ENCODE data around the gene SPRR2E. TPM values are rescaled to one million over a fixed set of nuclear protein-coding genes. Genes with fewer than 3 reads are reported as not detected.
"Not testable (repeated sequence)": the region's sequence is repeated elsewhere in the genome, so short reads cannot be mapped to it uniquely, and the experiment has no call there.

The SPRR2E gene
- total RNA-seq (2014; rRNA removed; shearing (Covaris generic)) = not detected in 2 replicates

DNA sequence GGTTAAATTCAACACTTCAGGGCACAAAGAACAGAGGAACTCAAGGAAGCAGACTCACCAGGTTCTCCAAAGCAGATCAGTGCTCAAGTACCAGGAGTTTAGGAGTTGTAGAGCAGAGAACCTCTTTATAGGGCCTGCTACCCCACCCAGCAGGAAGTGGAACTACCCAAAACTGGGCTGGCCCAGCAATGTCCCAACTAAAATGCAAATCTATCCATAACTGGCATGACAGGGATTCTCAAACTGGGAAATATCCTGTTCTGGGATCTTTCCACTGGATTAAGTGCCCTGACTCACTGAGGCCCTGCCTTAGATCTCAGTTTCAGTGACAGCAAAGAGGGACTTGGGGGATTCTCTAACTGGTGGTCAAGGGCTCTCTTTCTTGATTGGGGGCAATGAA, at the start of gene SPRR2E:
SPRR2E (minus strand) TSS at position 101 of the 400 bp plus-strand sequence. CDS start 775 bp downstream, outside the sequence.
- in situ Hi-C loops (cut with HindIII; ENCODE audit: low sequenced_read_pairs) = no loop called here
- no peak for DNase-seq (ENCODE audit: low spot score)

DNA sequence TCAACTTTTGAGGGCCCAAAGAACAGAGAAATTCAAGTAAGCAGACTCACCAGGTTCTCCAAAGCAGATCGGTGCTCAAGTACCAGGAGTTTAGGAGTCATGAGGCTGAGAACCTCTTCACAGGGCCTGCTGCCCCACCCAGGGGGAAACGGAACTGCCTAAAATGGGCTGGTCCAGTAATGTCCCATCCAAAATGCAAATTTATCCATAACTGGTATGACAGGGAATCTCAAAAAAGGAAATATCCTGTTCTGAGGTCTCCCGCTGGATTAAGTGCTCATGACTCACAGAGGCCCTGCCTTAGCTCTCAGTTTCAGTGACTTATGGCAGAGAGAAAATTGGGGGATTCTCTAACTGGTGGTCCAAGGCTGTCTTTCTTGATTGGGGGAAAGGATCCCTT, 47.1 kb upstream of the SPRR2E start:
- in situ Hi-C loops (cut with HindIII; ENCODE audit: low sequenced_read_pairs) = no loop called here
- DNase-seq (ENCODE audit: low spot score) = no peak

DNA sequence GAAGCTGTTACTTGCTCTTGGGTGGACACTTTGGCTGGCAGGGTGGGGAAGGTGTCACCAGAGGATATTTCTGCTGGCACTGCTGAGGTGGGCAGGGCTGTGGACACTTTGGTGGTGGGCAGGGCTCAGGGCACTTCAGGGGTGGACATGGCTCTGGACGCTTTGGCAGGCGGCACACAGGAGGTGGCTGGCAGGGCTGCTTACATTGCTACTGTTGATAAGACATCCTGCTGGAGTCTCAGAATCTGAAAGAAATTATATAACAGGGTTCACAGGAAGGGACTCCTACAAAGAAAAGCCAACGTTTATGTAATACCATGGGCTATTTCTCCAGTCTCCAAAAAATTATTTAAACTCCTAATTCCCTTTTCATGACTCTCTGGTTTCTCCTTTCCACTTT, 46.2 kb upstream of the SPRR2E start:
- DNase-seq (ENCODE audit: low spot score) = no peak
- in situ Hi-C loops (cut with HindIII; ENCODE audit: low sequenced_read_pairs) = no loop called here

DNA sequence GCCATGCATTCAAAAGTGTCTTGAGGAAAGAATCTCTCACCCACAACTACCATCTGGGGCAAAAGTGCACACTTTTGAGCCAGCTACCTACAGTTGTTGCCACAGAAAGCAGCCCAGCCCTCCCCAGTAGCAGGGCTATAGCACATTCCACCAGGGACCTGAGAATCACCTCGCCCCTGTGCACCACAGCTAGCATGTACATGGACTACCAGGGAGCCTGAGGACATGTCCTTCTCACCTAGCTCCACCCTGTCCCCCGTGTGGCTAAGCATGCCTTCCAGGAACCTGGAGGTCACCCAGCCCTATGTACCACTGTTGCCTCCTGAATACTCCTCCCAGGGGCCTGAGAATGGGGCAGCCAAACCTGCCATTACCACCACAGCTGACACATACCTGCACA, 39.4 kb upstream of the SPRR2E start:
- in situ Hi-C loops (cut with HindIII; ENCODE audit: low sequenced_read_pairs) = no loop called here
- no peak for DNase-seq (ENCODE audit: low spot score)

DNA sequence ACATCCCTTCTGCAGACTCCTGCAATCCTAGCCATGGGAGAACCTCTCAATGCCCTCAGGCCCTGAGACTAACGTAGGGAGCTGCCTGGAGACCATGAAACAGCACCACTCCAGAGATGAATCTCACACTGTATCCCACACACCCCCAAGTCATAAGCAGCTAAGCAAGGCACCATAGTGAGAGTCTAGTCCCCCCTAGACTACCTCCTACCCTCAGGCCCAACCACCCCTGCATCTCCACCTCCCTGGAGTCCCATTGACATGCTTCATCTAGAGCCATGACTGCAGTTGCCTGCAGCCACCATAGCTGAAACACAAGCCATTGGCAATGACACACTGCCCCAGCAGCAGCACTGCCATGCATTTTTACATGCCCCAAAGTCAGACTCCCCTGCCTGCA, 38.9 kb upstream of the SPRR2E start:
- no peak for DNase-seq (ENCODE audit: low spot score)
- in situ Hi-C loops (cut with HindIII; ENCODE audit: low sequenced_read_pairs) = no loop called here

DNA sequence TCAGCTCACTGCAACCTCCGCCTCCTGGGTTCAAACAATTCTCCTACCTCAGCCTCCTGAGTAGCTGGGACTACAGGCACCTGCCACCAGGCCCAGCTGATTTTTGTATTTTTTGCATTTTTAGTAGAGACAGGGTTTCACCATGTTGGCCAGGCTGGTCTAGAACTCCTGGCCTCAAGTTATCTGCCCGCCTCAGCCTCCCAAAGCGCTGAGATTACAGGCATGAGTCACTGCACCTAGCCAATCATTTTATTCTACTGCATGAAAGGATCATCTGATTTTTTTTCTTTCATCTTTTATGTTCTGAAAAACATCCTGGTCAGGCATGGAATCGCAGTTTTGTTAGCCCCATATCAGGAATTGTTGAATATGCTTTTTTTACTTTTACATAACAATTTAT, 34.4 kb upstream of the SPRR2E start:
- DNase-seq (ENCODE audit: low spot score); in situ Hi-C loops (cut with HindIII; ENCODE audit: low sequenced_read_pairs): not testable (repeated sequence)

DNA sequence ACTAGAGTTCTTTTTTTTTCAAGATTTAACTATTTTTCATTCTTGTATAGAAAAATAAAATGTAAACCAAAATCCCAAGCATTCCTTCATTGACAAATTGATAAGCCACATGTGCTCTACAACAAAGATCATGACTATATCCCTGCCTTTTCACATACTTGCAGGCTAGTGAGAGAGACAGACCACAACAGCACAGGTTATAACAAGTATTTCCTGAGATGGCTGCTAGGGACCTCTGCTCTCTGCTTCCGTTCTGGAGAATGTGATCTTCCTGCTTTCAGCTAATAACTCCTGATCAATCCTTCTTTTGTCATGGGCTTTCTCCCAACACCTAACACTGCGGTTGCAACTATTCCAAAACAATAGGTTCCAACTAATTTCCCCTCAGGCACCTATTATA, 33.0 kb upstream of the SPRR2E start:
- in situ Hi-C loops (cut with HindIII; ENCODE audit: low sequenced_read_pairs) = no loop called here
- DNase-seq (ENCODE audit: low spot score) = no peak

DNA sequence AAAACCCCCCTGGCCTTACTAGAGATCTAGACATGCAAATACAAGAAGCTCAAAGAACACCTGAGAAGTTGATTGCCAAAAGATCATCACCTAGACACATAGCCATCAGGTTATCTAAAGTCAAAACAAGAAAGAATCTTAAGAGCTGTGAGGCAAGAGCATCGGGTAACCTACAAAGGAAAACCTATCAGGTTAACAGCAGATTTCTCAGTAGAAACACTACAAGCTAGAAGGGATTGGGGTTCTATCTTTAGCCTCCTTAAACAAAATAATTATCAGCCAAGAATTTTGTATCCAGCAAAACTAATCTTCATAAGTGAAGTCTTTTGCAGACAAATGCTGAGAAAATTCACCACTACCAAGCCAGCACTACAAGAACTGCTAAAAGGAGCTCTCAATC, 31.2 kb upstream of the SPRR2E start:
- in situ Hi-C loops (cut with HindIII; ENCODE audit: low sequenced_read_pairs) = no loop called here
- no peak for DNase-seq (ENCODE audit: low spot score)

DNA sequence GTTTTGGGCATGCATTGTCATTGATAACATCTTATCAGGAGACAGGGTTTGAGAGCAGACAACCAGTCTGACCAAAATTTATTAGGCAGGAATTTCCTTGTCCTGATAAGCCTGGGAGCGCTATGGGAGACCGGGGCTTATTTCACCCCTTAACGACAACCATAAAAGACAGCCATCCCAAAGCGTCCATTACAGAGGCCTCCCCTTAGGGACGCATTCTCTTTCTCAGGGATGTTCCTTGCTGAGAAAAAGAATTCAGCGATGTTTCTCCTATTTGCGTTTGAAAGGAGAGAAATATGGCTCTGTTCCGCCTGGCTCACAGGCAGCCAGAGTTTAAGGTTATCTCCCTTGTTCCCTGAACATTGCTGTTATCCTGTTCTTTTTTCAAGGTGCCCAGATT, 29.5 kb upstream of the SPRR2E start:
- in situ Hi-C loops (cut with HindIII; ENCODE audit: low sequenced_read_pairs); DNase-seq (ENCODE audit: low spot score): not testable (repeated sequence)

DNA sequence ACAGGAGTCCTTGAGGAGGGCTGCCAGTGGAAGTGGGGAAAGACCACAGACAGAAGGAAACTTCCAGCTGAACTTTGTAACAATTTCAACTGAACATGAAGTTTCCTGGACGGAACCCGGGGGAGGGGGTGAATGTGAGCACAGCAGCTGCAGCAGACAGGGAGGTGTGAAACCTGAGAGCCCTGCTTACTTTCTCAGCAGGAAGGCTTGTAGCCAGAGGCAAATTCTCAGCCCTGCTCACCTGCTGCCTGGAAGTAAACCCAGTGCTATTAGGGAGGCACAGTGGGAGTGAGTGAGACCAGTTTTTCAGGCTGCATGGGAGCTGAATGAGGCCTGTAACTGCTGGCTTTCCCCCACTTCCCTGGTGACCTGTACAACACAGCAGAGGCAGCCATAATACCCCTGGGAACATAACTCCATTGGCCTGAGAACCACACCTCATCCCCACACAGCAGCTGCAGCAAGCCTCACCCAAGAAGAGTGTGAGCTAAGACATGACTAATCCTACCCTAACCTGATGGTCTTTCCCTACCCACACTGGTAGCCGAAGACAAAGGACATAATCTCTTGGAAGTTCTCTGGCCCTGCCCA, 28.6 kb upstream of the SPRR2E start:
- in situ Hi-C loops (cut with HindIII; ENCODE audit: low sequenced_read_pairs) = no loop called here
- no peak for DNase-seq (ENCODE audit: low spot score)

DNA sequence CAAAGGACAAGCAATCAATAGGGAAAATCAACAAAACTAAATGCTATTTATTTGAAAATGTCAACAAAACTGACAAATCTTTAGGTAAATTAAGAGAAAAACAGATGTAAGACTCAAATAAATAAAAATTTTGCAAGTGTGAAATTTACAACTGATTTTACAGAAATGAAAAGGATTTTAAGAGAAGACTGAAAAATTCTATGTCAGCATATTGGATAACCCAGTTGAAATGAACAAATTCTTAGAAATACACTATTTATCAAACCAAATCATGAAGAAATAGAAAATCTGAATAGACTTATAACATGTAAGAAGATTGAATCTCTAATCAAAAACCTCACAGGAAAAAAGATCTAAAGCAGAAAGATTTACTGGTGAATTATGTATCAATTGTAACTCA, 26.6 kb upstream of the SPRR2E start:
- in situ Hi-C loops (cut with HindIII; ENCODE audit: low sequenced_read_pairs) = no loop called here

DNA sequence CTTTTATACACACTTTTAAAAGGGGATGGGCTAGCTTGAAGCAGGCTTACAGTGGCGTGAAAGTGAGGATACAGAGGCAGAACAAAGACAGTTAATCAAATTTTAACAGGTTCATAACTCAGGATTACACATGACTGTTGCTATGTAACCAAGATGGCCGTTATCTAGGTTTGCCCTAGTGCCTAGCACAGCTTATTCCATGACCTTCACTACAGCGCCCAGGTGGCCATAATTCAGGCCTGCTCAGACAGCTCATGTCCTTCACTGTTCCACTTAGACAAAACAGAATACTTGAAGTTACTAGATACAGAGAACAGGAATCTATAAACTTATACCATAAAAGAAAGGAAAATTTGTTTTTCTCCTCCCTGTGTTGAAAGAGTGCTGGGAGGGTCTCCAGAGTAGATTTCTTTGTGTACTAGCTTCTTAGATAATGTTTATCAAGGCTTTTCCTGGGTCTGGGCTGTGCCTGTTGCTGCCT, 25.2 kb upstream of the SPRR2E start:
- in situ Hi-C loops (cut with HindIII; ENCODE audit: low sequenced_read_pairs) = no loop called here
- DNase-seq (ENCODE audit: low spot score) = no peak

More for the DNA sequence above, 26.6 kb upstream of the SPRR2E start:
- DNase-seq (ENCODE audit: low spot score) = no peak

DNA sequence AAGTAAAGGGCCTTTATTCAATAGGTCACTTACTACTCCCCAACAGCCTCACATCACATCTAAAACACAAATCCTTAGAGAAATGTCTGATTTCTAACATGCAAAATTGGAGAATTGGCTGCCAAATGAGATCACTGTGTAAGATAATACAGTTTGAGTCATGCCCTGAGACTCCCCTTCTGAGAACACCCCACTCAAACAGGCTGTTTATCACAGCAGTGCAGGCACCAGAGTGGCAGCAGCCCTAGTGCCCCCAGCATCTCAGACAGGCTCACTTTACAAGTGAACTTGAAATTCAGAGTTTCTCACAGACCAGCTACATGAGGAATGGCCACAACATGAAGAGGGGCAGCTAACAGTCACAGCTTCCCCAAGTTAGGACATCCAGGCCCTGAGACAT, 20.9 kb upstream of the SPRR2E start:
- DNase-seq (ENCODE audit: low spot score); in situ Hi-C loops (cut with HindIII; ENCODE audit: low sequenced_read_pairs): not testable (repeated sequence)

DNA sequence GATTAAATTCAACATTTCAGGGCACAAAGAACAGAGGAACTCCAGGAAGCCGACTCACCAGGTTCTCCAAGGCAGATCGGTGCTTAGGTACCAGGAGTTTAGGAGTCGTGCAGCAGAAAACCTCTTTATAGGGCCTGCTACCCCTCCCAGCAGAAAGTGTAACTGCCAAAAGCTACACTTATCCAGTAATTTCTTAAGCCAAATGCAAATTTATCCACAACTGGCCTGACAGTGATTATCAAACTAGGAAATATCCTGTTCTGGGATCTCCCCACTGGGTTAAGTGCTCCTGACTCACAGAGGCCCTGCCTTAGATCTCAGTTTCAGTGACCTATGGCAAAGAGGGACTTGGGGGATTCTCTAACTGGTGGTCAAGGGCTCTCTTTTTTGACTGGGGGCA, 19.1 kb upstream of the SPRR2E start, which contains the start of gene SPRR2F:
SPRR2F (minus strand) TSS at position 101 of the 400 bp plus-strand sequence. CDS start 783 bp downstream, outside the sequence.
- in situ Hi-C loops (cut with HindIII; ENCODE audit: low sequenced_read_pairs) = no loop called here
- no peak for DNase-seq (ENCODE audit: low spot score)

DNA sequence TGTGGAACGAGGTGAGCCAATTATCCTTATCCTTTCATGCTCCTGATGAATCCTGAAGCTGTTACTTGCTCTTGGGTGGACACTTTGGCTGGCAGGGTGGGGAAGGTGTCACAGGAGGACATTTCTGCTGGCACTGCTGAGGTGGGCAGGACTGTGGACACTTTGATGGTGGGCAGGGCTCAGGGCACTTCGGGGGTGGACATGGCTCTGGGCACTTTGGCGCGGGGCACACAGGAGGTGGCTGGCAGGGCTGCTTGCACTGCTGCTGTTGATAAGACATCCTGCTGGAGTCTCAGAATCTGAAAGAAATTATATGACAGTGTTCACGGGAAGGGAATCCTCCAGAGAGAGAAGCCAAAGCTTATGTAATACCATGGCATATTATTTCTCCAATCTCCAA, 18.1 kb upstream of the SPRR2E start:
- in situ Hi-C loops (cut with HindIII; ENCODE audit: low sequenced_read_pairs); DNase-seq (ENCODE audit: low spot score): not testable (repeated sequence)

DNA sequence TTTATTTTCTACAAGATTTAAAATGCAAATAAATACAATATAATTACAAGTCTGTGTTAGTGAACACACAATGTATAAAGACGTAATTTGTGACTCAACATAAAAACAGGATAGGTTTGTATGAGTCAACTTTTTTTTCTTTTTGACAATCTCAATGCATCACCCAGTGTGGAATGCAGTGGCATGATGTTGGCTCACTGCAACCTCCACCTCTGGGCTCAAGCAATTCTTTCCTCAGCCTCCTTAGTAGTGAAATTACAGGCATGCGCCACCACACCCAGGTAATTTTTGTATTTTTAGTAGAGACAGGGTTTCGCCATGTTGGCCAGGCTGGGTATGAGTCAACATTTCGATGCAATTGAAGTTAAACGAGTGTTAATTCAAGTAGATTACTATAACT, 5.9 kb upstream of the SPRR2E start:
- in situ Hi-C loops (cut with HindIII; ENCODE audit: low sequenced_read_pairs) = no loop called here
- DNase-seq (ENCODE audit: low spot score) = no peak

DNA sequence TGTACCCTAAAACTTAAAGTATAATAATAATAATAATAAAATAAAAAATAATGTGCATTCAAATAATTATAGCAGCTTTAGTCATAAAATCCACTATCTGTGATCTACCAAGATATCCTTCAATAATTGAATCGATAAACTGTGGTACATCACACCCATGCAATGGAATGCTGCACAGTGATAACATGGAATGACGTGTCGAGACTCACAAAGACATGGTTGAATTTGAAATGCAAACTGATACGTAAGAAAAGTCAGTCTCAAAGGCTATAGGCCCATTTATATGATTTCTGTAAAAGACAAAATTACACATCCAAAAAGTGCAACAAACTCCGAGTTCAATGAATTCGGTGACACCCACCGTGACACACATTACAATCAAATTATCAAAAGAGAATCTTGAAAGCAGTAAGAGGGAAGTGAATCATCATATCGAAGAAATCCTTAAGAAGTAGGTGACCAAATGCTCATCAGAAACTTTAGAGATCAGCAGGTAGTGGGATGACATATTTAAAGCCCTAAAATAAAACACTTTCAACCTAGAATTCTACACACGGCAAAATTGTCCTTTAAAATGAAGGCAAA, 5.2 kb upstream of the SPRR2E start:
- DNase-seq (ENCODE audit: low spot score) = no peak
- in situ Hi-C loops (cut with HindIII; ENCODE audit: low sequenced_read_pairs) = no loop called here

DNA sequence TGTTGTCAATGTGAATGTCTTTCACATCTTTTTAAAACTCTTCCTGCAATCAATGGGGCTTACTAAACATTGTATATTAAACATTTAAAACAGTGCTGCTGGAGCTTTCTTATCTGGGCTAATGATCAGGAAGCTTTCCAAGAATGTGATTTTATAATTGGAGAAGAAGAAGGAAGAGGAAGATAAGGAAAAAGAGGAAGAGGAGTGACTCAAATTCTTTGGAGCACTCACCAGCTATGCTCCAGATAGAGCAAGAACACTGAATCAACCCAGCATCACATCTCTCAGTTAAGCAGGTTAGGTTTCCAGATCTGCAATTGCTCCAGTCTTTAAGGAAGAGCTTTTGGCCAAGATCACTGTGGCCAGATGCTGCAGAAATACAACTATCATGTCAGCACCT, 1.4 kb upstream of the SPRR2E start:
- in situ Hi-C loops (cut with HindIII; ENCODE audit: low sequenced_read_pairs) = no loop called here
- DNase-seq (ENCODE audit: low spot score) = no peak

DNA sequence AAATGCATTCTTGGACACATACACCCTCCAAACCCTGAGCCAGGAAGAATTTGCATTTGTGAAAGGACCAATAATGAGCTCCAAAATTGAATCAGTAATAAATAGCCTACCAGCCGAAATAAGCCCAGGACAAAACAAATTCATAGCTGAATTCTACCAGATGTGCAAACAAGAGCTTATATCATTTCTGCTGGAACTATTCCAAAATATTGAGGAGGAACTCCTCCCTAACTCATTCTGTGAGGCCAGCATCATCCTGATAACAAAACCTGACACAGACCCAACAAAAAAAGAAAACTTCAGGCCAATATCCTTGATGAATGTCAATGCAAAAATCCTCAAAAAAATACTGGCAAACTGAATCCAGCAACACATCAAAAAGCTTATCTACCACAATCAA, 6.7 kb downstream of the SPRR2E start:
- no peak for DNase-seq (ENCODE audit: low spot score)
- in situ Hi-C loops (cut with HindIII; ENCODE audit: low sequenced_read_pairs) = no loop called here

DNA sequence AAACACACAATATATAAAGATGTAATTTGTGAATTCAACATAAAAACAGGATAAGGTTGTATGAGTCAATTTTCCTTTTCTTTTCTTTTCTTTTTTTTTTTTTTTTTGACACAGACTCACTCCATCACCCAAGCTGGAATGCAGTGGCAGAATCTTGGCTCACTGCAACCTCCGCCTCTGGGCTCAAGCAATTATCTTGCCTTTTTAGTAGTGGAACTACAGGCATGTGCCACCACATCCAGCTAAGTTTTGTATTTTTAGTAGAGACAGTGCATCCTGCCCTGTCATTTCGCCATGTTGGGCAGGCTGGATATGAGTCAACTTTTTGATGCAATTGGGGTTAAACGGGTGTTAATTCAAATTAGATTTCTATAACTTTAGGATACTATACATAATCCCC, 12.6 kb downstream of the SPRR2E start:
- no peak for DNase-seq (ENCODE audit: low spot score)
- in situ Hi-C loops (cut with HindIII; ENCODE audit: low sequenced_read_pairs) = no loop called here
